PC-3 (cell line): ENCODE measurements around the gene ST6GALNAC3. TPM values are rescaled to one million over a fixed set of nuclear protein-coding genes. Genes with fewer than 3 reads are reported as not detected.

Experiments
- ATAC-seq: fragments of 200-7000 bp; cut with Tn5 transposase; 2 replicates; pipeline ENCODE4 v1.9.1; 2020; ENCODE audit warnings: mild to moderate bottlenecking, moderate library complexity
- BruUV-seq: library from RNA; stranded (reverse); fragments of 400-500 nt; replicated peaks from 2 replicates; lab custom pipeline; 2021; lab: Mats Ljungman, UMichigan
- CTCF ChIA-PET: fragments of 300-600 bp; sonication (Branson Sonifier 250); formaldehyde crosslinking; loops from one replicate; lab custom pipeline; 2022; ENCODE audit warnings: antibody characterized with exemption; lab: Charles Lee
- POLR2A ChIA-PET: fragments of 300-600 bp; sonication (Branson Sonifier 250); formaldehyde crosslinking; loops from one replicate; lab custom pipeline; 2022; ENCODE audit warnings: antibody characterized with exemption; ENCODE audit not compliant: unreplicated experiment; lab: Charles Lee
- DNase-seq: peaks from one replicate; pipeline ENCODE4 v3.0.0-alpha.2; 2015
- H2AFZ ChIP-seq: fragments of 300-600 bp; sonication (generic); 2 replicates; pipeline ENCODE4 v1.6.0; 2016; ENCODE audit warnings: antibody characterized with exemption, low read length
- H3F3A ChIP-seq: fragments of 300-600 bp; sonication (generic); one replicate; pipeline ENCODE4 v1.6.0; 2017; ENCODE audit warnings: antibody characterized with exemption, low read length, control low read depth, mild to moderate bottlenecking; ENCODE audit not compliant: unreplicated experiment
- H3K27ac ChIP-seq: fragments of 300-600 bp; sonication (generic); 2 replicates; pipeline ENCODE4 v1.5.1; 2016; ENCODE audit warnings: mild to moderate bottlenecking, low read length
- H3K27me3 ChIP-seq: fragments of 300-600 bp; sonication (generic); 2 replicates; pipeline ENCODE4 v1.6.1; 2016; ENCODE audit warnings: low read length, mixed read lengths
- H3K36me3 ChIP-seq: fragments of 300-600 bp; sonication (generic); 2 replicates; pipeline ENCODE4 v1.6.1; 2016; ENCODE audit warnings: low read depth, mixed run types, low read length, mixed read lengths
- H3K4me1 ChIP-seq: fragments of 300-600 bp; sonication (generic); 2 replicates; pipeline ENCODE4 v1.5.1; 2016; ENCODE audit warnings: low read length; ENCODE audit not compliant: insufficient read depth
- H3K4me2 ChIP-seq: fragments of 300-600 bp; sonication (generic); 2 replicates; pipeline ENCODE4 v1.6.0; 2016; ENCODE audit warnings: low read length
- H3K4me3 ChIP-seq: fragments of 300-600 bp; sonication (generic); 2 replicates; pipeline ENCODE4 v1.5.1; 2016; ENCODE audit warnings: mild to moderate bottlenecking, low read length, mixed read lengths
- H3K79me2 ChIP-seq: fragments of 300-600 bp; sonication (generic); 2 replicates; pipeline ENCODE4 v1.6.1; 2017; ENCODE audit warnings: low read length, mixed read lengths
- H3K9ac ChIP-seq: fragments of 300-600 bp; sonication (generic); 2 replicates; pipeline ENCODE4 v1.6.0; 2016; ENCODE audit warnings: mild to moderate bottlenecking, low read length
- H3K9me2 ChIP-seq: fragments of 300-600 bp; sonication (generic); replicated peaks from 2 replicates; pipeline ENCODE4 v1.6.1; 2016; ENCODE audit warnings: mixed run types, low read length, mixed read lengths
- H3K9me3 ChIP-seq: fragments of 300-600 bp; sonication (generic); 2 replicates; pipeline ENCODE4 v1.6.1; 2016; ENCODE audit warnings: low read length, mixed read lengths
- H4K20me1 ChIP-seq: fragments of 300-600 bp; sonication (generic); 2 replicates; pipeline ENCODE4 v1.6.1; 2016; ENCODE audit warnings: low read length, mixed read lengths
- CTCF ChIP-seq: fragments of 300-600 bp; sonication (generic); conservative IDR thresholded peaks from 2 replicates; pipeline ENCODE4 v1.5.1; 2017; ENCODE audit warnings: antibody characterized with exemption, low read depth, mild to moderate bottlenecking, low read length
- EZH2 ChIP-seq: fragments of 300-600 bp; sonication (generic); IDR thresholded peaks from one replicate; pipeline ENCODE4 v1.6.1; 2017; ENCODE audit warnings: antibody characterized with exemption, mild to moderate bottlenecking, low read length; ENCODE audit not compliant: unreplicated experiment
- EZH2phosphoT487 ChIP-seq: fragments of 300-600 bp; sonication (generic); IDR thresholded peaks from 2 replicates; pipeline ENCODE4 v1.6.1; 2018; ENCODE audit warnings: mild to moderate bottlenecking, antibody characterized with exemption, low read length, borderline replicate concordance
- intact Hi-C: fragments of 100-400 bp; cut with micrococcal nuclease; formaldehyde crosslinking; loops from 2 replicates; pipeline ENCODE4 v1.9.0; 2023
- total RNA-seq: library from RNA; depleted of rRNA; stranded (reverse); fragments of >200 nt; gene quantifications from 2 replicates; pipeline ENCODE4 v1.2.3, GENCODE V29; 2014

ST6GALNAC3 gene
- total RNA-seq, 1 experiment from 2014 or later: not detected

- no peaks in the 10 kb centered on the region for H3K36me3 ChIP-seq
- TF ChIP-seq EZH2 (no peak), CTCF (no peak), EZH2phosphoT487 (no peak)
- no peaks in the 10 kb centered on the region for H3K4me1 ChIP-seq
- H3K79me2 ChIP-seq: no peaks in the 10 kb centered on the region
- BruUV-seq: no TSS peak
- H3K9me3 ChIP-seq: no peaks in the 10 kb centered on the region; the same call in 1 of the 2 replicates
- peaks cover 5% of the 10 kb centered on the region; the same call in 1 of the 2 replicates for H3K27me3 ChIP-seq
- no peak for ATAC-seq
- no peak overlapping the region for H3K27ac ChIP-seq
- H3F3A ChIP-seq: no peaks in the 10 kb centered on the region
- no peak for DNase-seq
- no peaks in the 10 kb centered on the region for H3K9me2 ChIP-seq
- ChIA-PET CTCF (no interaction called here), POLR2A (no interaction called here)
- intact Hi-C loops: no loop called here
- no peaks in the 10 kb centered on the region for H4K20me1 ChIP-seq
- no peak overlapping the region for H3K9ac ChIP-seq
- no peak overlapping the region for H3K4me3 ChIP-seq
- H3K4me2 ChIP-seq: no peak overlapping the region
- no peak overlapping the region for H2AFZ ChIP-seq
Observed at GRCh38 chr1:76395059-76395458, 320.5 kb downstream of the ST6GALNAC3 start.

GRCh38 chr1:76402128-76402527 lies 327.6 kb downstream of the ST6GALNAC3 start:
- Histone ChIP-seq H3K9me3 (no peaks in the 10 kb centered on the region), H3K27ac (no peak overlapping the region), H4K20me1 (no peaks in the 10 kb centered on the region), H2AFZ (no peak overlapping the region), H3F3A (no peaks in the 10 kb centered on the region), H3K4me3 (no peak overlapping the region), H3K79me2 (no peaks in the 10 kb centered on the region), H3K4me1 (no peaks in the 10 kb centered on the region), H3K4me2 (no peak overlapping the region), H3K27me3 (peaks cover 12% of the 10 kb centered on the region; the same call in 1 of the 2 replicates), H3K9ac (no peak overlapping the region), H3K9me2 (no peaks in the 10 kb centered on the region), H3K36me3 (no peaks in the 10 kb centered on the region)
- TF ChIP-seq EZH2phosphoT487 (no peak), EZH2 (no peak), CTCF (no peak)
- CTCF ChIA-PET: no interaction called here
- DNase-seq (no peak), ATAC-seq (no peak)
- POLR2A ChIA-PET: no interaction called here
- no TSS peak for BruUV-seq
- intact Hi-C loops: no loop called here

GRCh38 chr1:76408303-76408702 lies 333.8 kb downstream of the ST6GALNAC3 start:
- TF ChIP-seq EZH2: no peak
- no peak for TF ChIP-seq EZH2phosphoT487
- TF ChIP-seq CTCF: no peak
- ChIA-PET CTCF (no interaction called here), POLR2A (no interaction called here)

More at GRCh38 chr1:76408303-76408702, 333.8 kb downstream of the ST6GALNAC3 start:
- Histone ChIP-seq H3K4me2 (no peak overlapping the region), H3K4me1 (no peaks in the 10 kb centered on the region), H3K36me3 (no peaks in the 10 kb centered on the region), H4K20me1 (no peaks in the 10 kb centered on the region), H3K9me3 (no peaks in the 10 kb centered on the region), H3K4me3 (no peak overlapping the region), H3K27ac (no peak overlapping the region), H3K9ac (no peak overlapping the region), H3F3A (no peaks in the 10 kb centered on the region), H3K27me3 (peaks cover 42% of the 10 kb centered on the region), H3K79me2 (no peaks in the 10 kb centered on the region), H3K9me2 (no peaks in the 10 kb centered on the region), H2AFZ (no peak overlapping the region)
- no TSS peak for BruUV-seq
- intact Hi-C loops: no loop called here
- no peak for DNase-seq
- ATAC-seq: no peak
